ENCODE measurements around the gene ARHGEF12.

The ARHGEF12 gene

GRCh38 chr11:120316880-120317688 is 19.1 kb upstream of the ARHGEF12 start:
- no peak for DNase-seq (ENCODE audit: low read depth)

DNA sequence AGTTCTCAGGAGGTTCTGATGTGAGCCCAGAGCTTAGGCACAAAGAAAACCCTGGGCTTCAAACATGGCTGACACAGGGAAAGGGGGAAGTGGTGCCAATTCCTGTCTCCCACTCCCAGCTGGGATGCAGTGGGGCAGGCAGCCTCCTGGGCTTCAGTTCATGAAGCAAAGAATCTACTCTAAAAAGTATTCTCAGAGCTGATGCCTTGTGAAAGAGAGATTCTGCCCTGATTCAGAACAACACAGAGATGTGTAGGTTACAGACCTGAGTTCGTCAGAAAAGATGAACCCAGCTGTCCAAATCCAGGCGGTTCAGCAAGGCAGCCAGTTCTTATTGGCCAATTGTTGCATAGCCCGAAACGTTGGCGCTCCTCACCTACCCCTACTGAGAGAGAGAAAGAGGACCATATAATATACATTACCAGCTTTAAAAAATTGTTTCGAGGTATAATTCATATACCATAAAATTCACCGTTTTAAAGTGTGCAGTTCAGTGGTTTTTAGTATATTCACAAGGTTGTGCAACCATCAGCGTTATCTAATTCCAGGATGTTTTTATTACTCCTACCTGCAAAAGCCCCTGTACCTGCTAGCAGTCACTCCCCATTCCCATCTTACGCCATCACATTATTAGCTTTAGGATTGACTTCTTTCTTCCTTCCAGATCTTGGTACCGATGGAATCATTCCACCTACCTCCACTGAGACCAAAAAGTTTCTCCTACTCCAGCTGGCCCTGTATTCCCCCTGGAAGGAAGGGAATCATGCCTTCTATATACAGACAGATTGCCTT is 18.3 kb upstream of the ARHGEF12 start:
- DNase-seq (ENCODE audit: low read depth): no peak

GRCh38 chr11:120318906-120319305 is 17.3 kb upstream of the ARHGEF12 start:
- DNase-seq (ENCODE audit: low read depth): no peak

DNA sequence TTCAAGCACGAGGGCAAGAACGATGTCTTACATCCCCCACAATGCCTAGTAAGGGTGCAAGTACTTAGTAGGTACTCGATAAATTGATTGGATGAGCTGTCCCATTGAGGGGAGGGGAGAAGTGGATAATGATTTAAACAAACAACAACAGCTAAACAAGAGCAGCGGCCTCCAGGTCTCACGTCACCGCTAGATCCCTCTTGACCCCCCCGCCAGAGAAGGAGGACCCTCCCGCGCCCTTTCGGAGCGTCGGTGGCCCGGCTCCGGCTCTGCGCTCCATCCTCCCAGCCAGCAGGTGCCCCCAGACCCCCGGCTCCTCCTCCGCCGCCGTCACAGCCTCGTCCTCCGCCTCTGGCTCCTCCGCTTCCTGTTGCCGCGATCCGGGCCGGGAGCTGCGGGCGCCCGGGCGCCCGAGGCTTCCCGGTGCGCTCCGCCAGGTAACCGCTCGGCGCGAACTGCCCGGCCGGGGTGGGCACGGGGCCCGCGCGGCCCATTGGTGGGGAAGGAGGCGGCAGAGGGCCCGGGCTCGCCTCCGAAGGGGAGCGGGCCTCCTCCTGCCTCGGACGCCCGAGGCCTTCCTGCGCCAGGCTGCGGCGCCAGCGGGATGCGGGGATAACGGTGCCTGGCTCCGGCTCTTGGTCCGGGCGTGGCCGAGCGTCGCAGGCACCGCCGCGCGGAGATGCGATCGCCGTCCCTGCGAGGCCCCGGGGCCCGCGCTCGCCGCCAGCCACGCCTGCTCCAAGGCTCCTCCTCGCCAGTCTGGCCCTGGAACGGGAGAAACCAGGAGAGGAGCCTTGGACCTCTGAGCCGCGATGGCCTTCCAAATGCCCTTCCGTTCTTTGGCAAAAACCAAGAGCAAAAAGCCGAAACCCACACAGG is 11.0 kb upstream of the ARHGEF12 start, which contains the start of gene TLCD5:
TSS of gene TLCD5 (plus strand) at position 368 of the 879 bp plus-strand sequence. CDS start 2,143 bp downstream, outside the sequence.
- DNase-seq (ENCODE audit: low read depth): peak; percentile 20

GRCh38 chr11:120326228-120326627 is 10.0 kb upstream of the ARHGEF12 start:
- no peak for DNase-seq (ENCODE audit: low read depth)

DNA sequence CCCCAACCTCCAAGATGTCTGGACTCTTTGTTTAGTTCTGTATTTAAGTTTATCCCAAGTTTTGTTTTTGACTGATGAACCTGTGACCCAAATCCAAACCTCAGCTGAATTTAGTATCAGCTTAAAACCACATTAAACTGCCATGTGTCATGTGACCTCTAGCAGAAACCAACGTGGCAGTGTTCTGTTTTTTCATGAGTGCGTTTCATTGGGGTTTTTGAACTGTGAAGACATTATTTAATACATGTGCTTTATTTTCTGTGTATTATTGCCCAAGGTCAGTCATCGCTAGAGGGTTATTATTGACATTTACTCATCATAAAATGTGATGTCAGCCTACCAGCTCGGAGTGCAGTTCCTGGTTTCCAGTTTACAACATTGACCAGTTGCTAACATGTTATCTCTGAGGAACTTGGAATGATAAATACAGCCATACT is 9.3 kb upstream of the ARHGEF12 start:
- no peak for DNase-seq (ENCODE audit: low read depth)

DNA sequence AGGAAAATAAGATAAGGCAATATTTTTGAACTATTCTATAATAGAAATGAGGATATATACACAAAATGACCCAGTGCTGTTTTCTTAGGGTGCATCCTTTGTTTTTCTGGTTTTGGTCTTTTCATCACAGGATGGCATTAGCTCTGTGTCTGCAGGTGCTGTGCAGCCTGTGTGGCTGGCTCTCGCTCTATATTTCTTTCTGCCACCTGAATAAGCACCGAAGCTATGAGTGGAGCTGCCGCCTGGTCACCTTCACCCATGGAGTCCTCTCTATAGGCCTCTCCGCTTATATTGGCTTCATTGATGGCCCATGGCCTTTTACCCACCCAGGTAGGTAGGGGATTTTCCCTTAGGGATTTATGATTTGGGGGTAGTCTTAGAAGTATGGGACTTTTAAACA is 8.9 kb upstream of the ARHGEF12 start:
- no peak for DNase-seq (ENCODE audit: low read depth)

- DNase-seq (ENCODE audit: low read depth): no peak
These were observed 6.7 kb upstream of the ARHGEF12 start for GRCh38 chr11:120329556-120329955.

GRCh38 chr11:120330045-120330444 is 6.2 kb upstream of the ARHGEF12 start:
- DNase-seq (ENCODE audit: low read depth): no peak

- no peak for DNase-seq (ENCODE audit: low read depth)
These were observed 4.8 kb upstream of the ARHGEF12 start for GRCh38 chr11:120331301-120331996.

DNA sequence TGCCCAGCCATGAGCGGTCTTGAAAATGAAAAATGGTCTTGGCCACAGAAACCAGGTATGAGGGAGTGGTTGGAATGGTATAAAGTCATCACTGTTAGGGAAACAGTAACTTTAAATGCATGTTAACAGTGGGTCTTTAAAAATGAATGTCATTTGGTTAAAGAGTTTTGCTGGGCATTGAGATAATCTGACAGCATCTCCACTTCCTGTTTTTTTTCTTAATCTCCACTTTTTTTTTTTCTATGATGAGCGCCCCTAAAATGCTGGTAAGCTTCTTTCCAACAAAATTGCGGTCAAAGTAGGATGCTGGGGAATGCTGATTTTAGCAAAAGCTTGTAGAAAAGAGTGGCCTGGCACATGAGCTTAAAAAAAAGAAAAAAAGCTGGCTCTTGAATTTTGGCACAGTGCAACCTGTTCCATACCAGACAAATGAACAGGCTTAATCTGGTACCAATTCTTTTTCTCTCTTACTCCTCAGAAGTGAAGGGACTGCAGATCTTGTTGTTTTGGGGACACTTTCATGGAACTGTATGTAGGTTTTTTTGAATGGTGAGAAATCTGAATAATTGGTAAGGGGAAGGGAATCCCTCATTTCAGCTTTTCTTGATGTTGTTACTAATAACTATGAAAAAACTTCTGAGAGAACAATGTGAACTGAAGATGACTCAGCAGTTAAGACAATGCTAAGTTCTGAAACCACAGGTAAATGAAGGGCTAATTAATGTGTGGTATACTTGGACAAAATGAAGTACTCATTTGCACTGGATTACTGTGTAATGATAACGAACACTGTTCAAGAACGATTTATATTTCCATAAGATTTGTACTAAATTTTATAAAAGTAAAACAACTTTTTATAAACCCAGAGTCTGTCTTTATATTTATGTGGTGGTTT is 3.1 kb upstream of the ARHGEF12 start:
- DNase-seq (ENCODE audit: low read depth): no peak

GRCh38 chr11:120333801-120334200 is 2.4 kb upstream of the ARHGEF12 start:
- no peak for DNase-seq (ENCODE audit: low read depth)

DNA sequence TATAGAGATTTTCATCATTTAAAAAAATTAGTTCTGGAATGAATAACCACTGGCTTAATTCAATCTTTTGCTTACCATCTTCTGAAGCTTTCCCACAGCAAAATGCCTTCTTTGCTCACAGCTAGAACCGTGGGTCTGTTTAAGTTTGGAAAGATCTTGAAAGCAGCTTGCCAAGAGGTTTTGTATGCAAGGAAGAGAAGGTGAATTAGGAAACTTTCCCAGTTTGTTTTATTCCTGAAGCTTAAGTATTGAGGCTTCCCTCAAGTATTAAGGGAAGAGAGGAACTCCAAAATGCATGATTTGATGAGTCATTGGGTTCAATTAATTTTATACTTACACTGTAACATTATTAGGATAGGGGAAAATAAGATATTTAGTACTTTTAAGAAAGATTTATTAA is 1.9 kb upstream of the ARHGEF12 start:
- DNase-seq (ENCODE audit: low read depth): no peak

GRCh38 chr11:120334894-120335462 is 1.2 kb upstream of the ARHGEF12 start:
- no peak for DNase-seq (ENCODE audit: low read depth)

DNA sequence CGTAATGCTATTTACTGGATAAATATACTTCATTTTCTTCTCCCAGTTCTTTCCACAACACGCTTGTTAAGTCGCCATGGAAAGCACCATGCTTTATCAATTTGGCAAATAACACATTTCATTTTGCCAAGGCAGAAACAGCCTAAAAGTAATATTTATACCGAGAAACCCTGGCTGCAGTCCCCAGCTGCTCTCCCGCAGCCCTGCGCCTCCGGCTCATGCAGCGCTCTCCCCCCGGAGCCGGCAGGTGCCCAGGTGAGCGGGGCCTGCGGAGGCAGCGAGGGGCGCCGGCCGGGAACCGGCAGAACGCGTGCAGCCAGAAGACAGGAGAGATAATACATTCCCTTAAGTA is 681 bp upstream of the ARHGEF12 start:
- no peak for DNase-seq (ENCODE audit: low read depth)

GRCh38 chr11:120336641-120337354 is 585 bp downstream of the ARHGEF12 start:
- DNase-seq (ENCODE audit: low read depth): no peak

DNA sequence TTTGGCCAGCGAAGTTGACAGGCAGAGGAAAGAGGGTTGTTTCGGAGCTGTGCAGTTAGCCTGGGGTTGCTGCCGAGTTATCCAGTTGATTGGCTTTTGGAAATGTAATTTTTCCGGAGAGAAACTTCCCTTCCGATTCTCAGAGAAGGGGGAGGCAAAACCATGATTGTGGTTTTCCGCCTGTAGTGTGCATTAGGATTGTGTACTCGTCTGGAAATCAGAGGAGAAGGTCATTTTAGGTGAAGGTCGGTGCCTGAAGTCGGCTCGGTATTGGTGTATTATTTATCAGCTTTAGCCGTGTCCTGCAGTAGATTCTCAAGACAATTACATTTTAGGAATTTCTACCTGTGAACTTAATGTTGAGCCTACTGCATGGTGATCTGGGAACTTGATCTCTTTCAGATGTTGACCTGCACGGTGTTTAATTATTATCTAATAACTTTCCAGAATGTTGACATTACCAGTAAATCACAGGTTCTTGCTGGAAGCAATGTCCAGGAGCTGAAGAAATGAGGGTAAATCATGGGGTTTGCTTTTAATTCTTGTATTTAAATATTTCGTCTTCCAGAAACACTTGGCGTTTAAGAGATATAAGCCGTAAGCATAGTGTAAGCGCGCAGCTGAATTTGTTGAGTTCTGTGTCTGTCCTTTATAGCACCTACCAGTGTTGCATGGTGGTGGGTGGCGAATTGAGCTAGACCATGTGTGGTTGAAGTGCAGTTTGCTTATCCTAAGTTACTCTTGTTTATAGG is 1.3 kb downstream of the ARHGEF12 start:
- DNase-seq (ENCODE audit: low read depth): no peak

DNA sequence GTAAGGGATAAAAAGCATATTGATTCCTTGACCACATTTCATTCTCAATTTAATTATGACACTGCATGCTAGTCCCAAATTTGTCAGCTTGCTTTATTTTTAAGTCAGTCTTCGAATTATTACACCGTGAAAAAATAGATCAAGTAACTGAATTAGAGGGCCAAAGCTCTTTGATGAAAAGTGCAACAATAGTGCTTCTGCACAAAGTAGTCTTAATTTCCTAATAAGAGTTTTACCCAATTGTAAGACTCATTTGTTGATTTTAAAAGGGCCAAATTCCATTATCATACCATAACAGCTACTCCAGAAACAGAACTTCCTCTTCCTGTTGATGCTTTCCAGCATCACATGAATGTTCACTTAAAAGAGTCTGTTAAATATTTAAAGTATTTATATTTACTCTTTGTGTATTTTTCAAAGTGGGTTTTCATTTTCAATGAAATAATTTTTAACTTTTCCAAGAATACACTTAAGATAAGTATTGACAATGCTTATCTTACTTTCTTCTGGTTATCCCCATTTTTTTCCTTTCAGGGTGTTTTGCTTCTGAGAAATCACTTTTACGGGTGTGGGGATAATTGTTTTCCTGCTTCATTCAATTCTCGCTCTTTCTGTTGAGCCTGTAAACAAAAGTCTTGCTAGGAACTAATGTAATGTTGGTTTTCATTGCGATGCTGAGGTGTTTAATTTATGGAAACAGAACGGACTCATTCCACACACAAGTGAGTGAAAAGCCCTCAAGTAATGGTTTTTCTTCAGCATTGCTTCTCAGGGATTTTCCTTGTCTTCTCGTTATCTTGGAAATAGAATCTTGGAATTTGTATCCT is 2.1 kb downstream of the ARHGEF12 start:
- no peak for DNase-seq (ENCODE audit: low read depth)
